Aorta (tissue), 5 donors: ENCODE data around the gene PNMA8C. TPM values are rescaled to one million over a fixed set of nuclear protein-coding genes. Genes with fewer than 3 reads are reported as not detected.

Source experiments
- ATAC-seq: fragments of 200-7000 bp; cut with Tn5 transposase; one replicate; pipeline ENCODE4 v1.9.1; 2022; ENCODE audit warnings: moderate library complexity; ENCODE audit not compliant: low FRiP score
- DNase-seq, 2 donors: peaks; one replicate each; pipeline ENCODE4 v3.0.0-alpha.2; 2020
- H3K27ac ChIP-seq, 2 donors: one replicate each; pipeline ENCODE4 v1.5.1; 2013; ENCODE audit warnings: low read length in 2 of 2, mild to moderate bottlenecking in 2 of 2, moderate library complexity in 2 of 2, control low read depth in 1 of 2, inconsistent platforms in 1 of 2, low read depth in 1 of 2
- H3K27me3 ChIP-seq, 2 donors: one replicate each; pipeline ENCODE4 v1.6.1; 2013; ENCODE audit warnings: control low read depth in 1 of 2, low read length in 1 of 2, mild to moderate bottlenecking in 1 of 2, moderate library complexity in 1 of 2; ENCODE audit not compliant: insufficient read depth in 2 of 2, control insufficient read depth in 1 of 2
- H3K36me3 ChIP-seq, 2 donors: one replicate each; pipeline ENCODE4 v1.6.1; 2013; ENCODE audit warnings: control low read depth in 1 of 2, low read length in 1 of 2, mild to moderate bottlenecking in 1 of 2; ENCODE audit not compliant: insufficient read depth in 2 of 2, control insufficient read depth in 1 of 2
- H3K4me1 ChIP-seq, 2 donors: one replicate each; pipeline ENCODE4 v1.6.1; 2013; ENCODE audit warnings: low read length in 2 of 2, control low read depth in 1 of 2, mild to moderate bottlenecking in 1 of 2, moderate library complexity in 1 of 2; ENCODE audit not compliant: insufficient read depth in 2 of 2, control insufficient read depth in 1 of 2
- H3K4me3 ChIP-seq, 2 donors: one replicate each; pipeline ENCODE4 v1.5.1; 2013; ENCODE audit warnings: low read length in 2 of 2, control low read depth in 1 of 2, mild to moderate bottlenecking in 1 of 2
- H3K9me3 ChIP-seq: one replicate; pipeline ENCODE4 v1.6.1; 2013; ENCODE audit warnings: mild to moderate bottlenecking, low read length; ENCODE audit not compliant: control insufficient read depth
- WGBS, 2 donors: extraction: QIAGEN DNeasy Blood & Tissue Kit; methylation state at CpG; one replicate each; pipeline ENCODE4 v1.1.7; 2013; 5-methylcytosine and 5-hydroxymethylcytosine counted together
- intact Hi-C, 2 donors: fragments of 100-400 bp; cut with DNase I; formaldehyde crosslinking; loops; one replicate each; pipeline versions ENCODE4 v1.14.2 to v1.15.0; 2022
- polyA plus RNA-seq, 2 donors: library from polyadenylated mRNA; stranded (reverse); fragments of 200-250 nt; gene quantifications; one replicate each; pipeline ENCODE4 v1.2.3, GENCODE V29; 2013
- total RNA-seq, 2 donors: library from RNA; stranded (reverse); fragmentation: NEBNext Ultra II Directional; extraction: Animal tissue kit (Norgen Biotek cat#: 25700); gene quantifications; one replicate each; pipeline ENCODE4 v1.2.1, GENCODE V29; 2021
- donor health status: healthy with polysubstance abuse.
- donor health status: Bipolar disorder and iron deficiency.
- donor health status: DM: no; HTN: no; CAD: no.
- donor health status: DM: no; HTN: no; CAD: no.
- donor health status: DM: yes; HTN: yes; CAD: no.

Gene PNMA8C
- total and polyA plus RNA-seq, 4 donors: 1.2 to 4.3 (median 2.4) TPM

- H3K4me1 ChIP-seq: no peaks in the 10 kb centered on the region
- H3K27me3 ChIP-seq: no peaks in the 10 kb centered on the region
- no peaks in the 10 kb centered on the region for H3K9me3 ChIP-seq
- ATAC-seq (no peak), DNase-seq (no peak)
- 10 to 13% methylated on average over 13 of the region's 13 CpGs for WGBS, 2 donors
- peak overlapping the region; percentile 43 for H3K4me3 ChIP-seq
- peak overlapping the region in 1 of 2 donors; percentile 13 for H3K27ac ChIP-seq
- intact Hi-C loops: no loop called here
- no peaks in the 10 kb centered on the region for H3K36me3 ChIP-seq
Measured at GRCh38 chr19:46411088-46411924, 17.4 kb downstream of the PNMA8C start.

GRCh38 chr19:46410205-46411087 lies 18.3 kb downstream of the PNMA8C start:
- DNase-seq: no peak
- Histone ChIP-seq H3K27me3 (no peaks in the 10 kb centered on the region), H3K27ac (no peak overlapping the region), H3K9me3 (no peaks in the 10 kb centered on the region), H3K4me1 (no peaks in the 10 kb centered on the region), H3K4me3 (no peak overlapping the region), H3K36me3 (no peaks in the 10 kb centered on the region)
- intact Hi-C loops: no loop called here
- 57 to 59% methylated on average over 13 of the region's 13 CpGs for WGBS, 2 donors
- no peak for ATAC-seq

DNA sequence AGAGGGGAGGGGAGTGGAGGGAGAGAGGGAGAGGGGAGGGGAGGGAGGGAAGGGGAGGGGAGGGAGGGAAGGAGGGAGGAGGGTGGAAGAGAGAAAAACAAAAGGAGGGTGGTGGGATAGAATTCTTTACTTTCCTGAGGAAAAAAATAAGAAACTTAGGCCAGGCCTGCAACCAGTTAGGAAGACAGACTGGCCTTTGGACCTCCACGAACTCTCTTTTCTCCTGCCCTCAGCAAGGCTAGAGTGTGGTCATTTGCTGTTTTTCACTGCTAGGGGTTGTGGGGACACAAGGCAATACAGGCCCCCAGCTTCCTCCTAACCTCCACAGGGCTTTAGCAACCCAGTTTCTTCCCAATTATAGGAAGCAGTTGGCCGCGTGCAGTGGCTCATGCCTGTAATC lies 19.5 kb downstream of the PNMA8C start:
- Histone ChIP-seq H3K4me3 (no peak overlapping the region), H3K4me1 (no peaks in the 10 kb centered on the region), H3K27me3 (no peaks in the 10 kb centered on the region), H3K36me3 (no peaks in the 10 kb centered on the region), H3K27ac (peak overlapping the region in 1 of 2 donors; percentile 14), H3K9me3 (no peaks in the 10 kb centered on the region)
- 58 to 72% methylated on average over 3 of the region's 3 CpGs for WGBS, 2 donors
- ATAC-seq (no peak), DNase-seq (peak in 1 of 2 donors; percentile 27)
- intact Hi-C loops: no loop called here

DNA sequence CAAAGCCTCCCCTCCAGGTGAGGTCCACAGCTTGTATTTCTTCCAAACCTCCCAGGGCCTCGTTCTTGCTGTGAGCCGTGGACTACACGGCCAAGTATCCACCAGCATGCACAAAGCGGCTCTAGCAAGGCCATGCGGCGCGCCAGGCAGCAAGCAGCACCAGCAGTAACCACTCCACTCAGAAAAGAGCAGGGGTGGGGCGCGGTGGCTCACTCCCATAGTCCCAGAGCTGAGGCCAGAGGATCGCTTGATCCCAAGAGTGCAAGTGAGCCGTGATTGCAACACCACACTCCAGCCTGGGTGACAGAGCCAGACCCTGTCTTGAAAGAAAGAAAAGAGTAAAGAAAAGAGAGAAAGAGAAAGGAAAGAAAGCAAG lies 20.1 kb downstream of the PNMA8C start:
- H3K27me3 ChIP-seq: no peaks in the 10 kb centered on the region
- DNase-seq (peak; percentile 87 to 90), ATAC-seq (peak; percentile 53)
- peak overlapping the region in 1 of 2 donors; percentile 0 for H3K27ac ChIP-seq
- H3K36me3 ChIP-seq: no peaks in the 10 kb centered on the region
- H3K4me3 ChIP-seq: no peak overlapping the region
- H3K4me1 ChIP-seq: no peaks in the 10 kb centered on the region
- 1 to 3% methylated on average over 11 of the region's 11 CpGs for WGBS, 2 donors
- no peaks in the 10 kb centered on the region for H3K9me3 ChIP-seq
- intact Hi-C loops: no loop called here

- ATAC-seq: no peak
Measured at GRCh38 chr19:46407856-46408663, 20.7 kb downstream of the PNMA8C start.

DNA sequence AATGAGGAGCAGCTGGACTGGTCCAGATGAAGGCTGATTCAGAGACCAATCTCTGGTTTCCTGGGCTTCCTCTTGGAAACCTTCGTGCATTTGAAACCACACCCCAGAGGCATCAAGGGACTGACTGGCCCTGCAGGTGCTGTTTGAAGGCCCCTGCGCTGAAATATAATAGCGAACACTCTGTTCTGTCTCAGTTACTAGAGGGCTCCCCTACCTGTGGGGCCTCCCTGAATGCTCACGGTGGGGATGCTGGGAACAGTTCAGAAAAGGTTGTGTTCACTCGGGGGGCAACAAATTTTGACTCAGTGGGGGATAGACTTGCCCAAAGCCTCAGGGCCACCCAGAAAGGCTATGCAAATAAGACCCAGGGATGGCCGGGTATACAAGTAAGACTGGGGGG lies 21.8 kb downstream of the PNMA8C start:
- H3K4me3 ChIP-seq: no peak overlapping the region
- no peaks in the 10 kb centered on the region for H3K27me3 ChIP-seq
- intact Hi-C loops: no loop called here
- H3K9me3 ChIP-seq: no peaks in the 10 kb centered on the region
- peak in 1 of 2 donors; percentile 17 for DNase-seq
- H3K36me3 ChIP-seq: no peaks in the 10 kb centered on the region
- 22 to 24% methylated on average over 6 of the region's 6 CpGs for WGBS, 2 donors
- no peaks in the 10 kb centered on the region for H3K4me1 ChIP-seq
- no peak overlapping the region for H3K27ac ChIP-seq
- no peak for ATAC-seq

More at GRCh38 chr19:46407856-46408663, 20.7 kb downstream of the PNMA8C start:
- H3K36me3 ChIP-seq: no peaks in the 10 kb centered on the region
- 11 to 14% methylated on average over 21 to 23 of the region's 23 CpGs for WGBS, 2 donors
- peak in 1 of 2 donors; percentile 38 for DNase-seq
- intact Hi-C loops: no loop called here
- H3K9me3 ChIP-seq: no peaks in the 10 kb centered on the region
- H3K4me3 ChIP-seq: no peak overlapping the region
- H3K27me3 ChIP-seq: no peaks in the 10 kb centered on the region
- H3K4me1 ChIP-seq: no peaks in the 10 kb centered on the region
- H3K27ac ChIP-seq: peak overlapping the region in 1 of 2 donors; percentile 7

DNA sequence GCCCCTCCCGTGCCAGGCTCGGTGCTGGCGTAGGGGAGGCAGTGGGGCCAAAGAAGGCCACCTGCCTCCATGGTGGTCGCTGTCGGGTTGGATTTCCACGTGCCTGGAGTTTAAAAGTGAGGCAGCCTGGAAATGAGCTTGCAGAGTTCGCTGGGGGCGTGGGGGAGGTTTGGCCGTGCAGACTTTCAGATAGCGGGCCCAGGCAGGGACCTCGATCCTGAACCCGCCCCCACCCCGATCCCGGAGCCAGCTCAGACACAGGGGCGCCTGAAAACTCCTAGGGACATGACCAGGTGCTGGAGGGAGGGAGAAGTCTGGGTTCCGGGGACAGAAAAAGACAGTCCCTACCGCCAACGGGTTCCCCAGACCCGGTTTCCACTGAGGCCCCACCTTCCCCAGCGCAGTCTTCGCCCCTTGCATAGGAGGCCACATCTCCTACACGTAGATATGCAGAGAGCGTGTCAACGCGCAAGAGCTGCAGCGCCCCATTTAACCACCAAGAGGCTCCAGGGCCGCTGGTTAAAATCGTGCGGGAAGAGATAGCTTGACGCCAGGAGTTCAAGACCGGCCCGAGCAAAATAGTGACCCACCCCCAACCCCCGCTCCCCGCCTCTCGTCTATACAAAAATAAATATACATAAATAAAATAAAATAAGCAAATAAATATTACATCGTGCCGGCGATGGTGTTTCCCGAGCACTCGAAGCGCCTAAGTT lies 23.8 kb downstream of the PNMA8C start:
- Histone ChIP-seq H3K4me1 (no peaks in the 10 kb centered on the region), H3K27ac (peak overlapping the region in 1 of 2 donors; percentile 86), H3K4me3 (no peak overlapping the region), H3K9me3 (no peaks in the 10 kb centered on the region), H3K27me3 (no peaks in the 10 kb centered on the region), H3K36me3 (no peaks in the 10 kb centered on the region)
- intact Hi-C loops: no loop called here
- 11 to 12% methylated on average over 40 to 41 of the region's 41 CpGs for WGBS, 2 donors
- peak; percentile 31 for ATAC-seq
- DNase-seq: peak; percentile 54 to 76
